Measurements from ENCODE around the gene SMAD3. TPM values are rescaled to one million over a fixed set of nuclear protein-coding genes. Genes with fewer than 3 reads are reported as not detected.

Gene SMAD3
- total and polyA plus RNA-seq, 2 of the 8 experiments (the other 6 are each of a cell fraction or from before 2014, with no cell fraction given): 10.1 to 12.4 TPM

GRCh38 chr15:67080118-67080899 is 14.9 kb downstream of the SMAD3 start (continued):
- TF ChIP-seq CHD7 (IDR thresholded peaks at IDR 0.05; ENCODE audit: insufficient replicate concordance, low read length): no peak
- TF ChIP-seq POLR2A (IDR thresholded peaks at IDR 0.05; ENCODE audit: control extremely low read depth in 1 of 2, low read depth in 2 of 2, low read length in 2 of 2): no peak

Measured in H1 (cell line).